NCI-H187 treated with DMSO at 0.1 percent for 48 hours (cell line): ENCODE measurements around the gene PAX3.

Source experiments
- DNase-seq: peaks from one replicate; lab custom pipeline; 2025; lab: John Stamatoyannopoulos, UW

Gene PAX3

DNA sequence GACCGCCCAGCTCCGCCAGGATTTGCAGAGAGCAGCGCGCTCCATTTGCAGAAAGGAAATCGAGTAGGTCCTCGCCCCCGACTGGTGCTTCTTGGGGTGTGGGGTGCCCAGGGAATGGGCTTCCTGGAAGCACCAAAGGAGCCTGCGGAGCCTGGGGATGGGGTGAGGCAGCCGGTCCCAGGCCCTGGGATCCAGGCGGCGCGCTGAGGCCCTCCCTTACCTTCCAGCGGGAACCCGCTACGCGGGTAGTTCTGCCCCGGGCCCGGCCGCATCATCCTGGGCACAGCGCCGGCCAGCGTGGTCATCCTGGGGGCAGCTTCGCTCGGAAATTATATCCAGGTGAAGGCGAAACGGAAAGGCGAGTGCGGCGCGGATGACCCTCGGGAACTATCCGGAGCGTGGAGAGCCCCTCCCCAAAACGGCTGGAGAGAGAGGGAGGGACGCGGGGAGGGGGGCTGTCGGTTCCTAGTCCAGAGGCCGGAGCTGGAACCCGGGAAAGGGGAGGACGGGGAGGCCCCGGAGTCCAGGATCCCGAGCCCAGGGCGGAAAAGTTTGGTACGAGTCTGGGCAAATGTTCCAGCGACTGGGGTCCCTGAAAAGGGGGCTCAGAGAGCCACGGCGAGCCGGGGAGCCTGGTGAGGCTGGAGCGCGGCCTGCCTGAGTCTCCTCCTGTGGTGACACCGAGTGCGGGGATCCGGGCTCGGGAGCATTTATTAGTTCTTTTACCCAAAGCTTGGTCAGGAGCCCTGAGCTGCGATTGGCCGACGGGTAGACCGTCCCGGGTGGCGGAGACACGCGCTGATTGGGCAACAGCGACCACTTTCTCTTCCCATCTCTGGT, at the start of gene PAX3:
Gene PAX3, minus strand, starts transcription at position 688 of the 840 bp plus-strand sequence. Its CDS starts 383 bp downstream, at position 305.
- no peak for DNase-seq

- DNase-seq, result no peak
These were observed 42.5 kb upstream of the PAX3 start for GRCh38 chr2:222341331-222341730.

DNA sequence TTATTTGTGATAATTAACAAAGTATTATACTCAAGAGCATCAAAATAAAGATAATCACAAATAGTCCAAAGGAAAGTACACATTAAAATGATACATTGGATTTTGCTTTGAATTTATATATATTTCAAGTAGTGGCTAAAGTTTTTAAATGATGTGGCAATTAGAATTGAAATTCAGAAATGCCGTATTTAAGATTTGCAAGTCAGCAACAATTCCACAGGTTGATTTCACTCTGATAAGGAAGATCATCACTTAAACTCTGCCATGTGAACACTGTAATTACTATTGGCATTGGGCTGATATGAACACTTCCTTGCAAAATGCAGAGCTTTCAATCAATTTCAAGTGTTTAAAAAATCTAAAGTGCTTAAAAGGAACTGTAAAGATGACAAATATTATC, 39.6 kb upstream of the PAX3 start:
- no peak for DNase-seq

DNA sequence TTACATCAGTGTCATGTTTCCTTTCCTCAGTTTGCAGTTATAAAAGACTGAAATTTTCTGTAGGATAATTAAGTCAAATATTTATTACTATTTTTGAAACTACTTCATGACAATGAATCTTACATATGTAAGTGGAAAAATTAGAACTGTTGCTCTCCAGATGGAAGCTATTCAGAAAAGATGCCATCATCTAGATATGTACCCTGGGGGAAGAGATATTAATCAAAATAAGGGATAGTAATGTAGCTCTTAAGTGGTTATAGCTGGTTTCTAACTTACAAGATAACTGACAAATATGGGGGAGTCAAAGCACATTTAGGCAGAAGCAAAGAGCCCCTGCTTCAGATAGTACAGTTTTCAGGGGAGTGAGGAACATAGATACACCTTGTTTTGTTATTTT, 38.1 kb upstream of the PAX3 start:
- DNase-seq, result no peak

GRCh38 chr2:222336442-222336841, 37.6 kb upstream of the PAX3 start:
- DNase-seq, result no peak

GRCh38 chr2:222334914-222335313, 36.1 kb upstream of the PAX3 start:
- no peak for DNase-seq

- no peak for DNase-seq
These were observed 34.6 kb upstream of the PAX3 start for GRCh38 chr2:222333397-222333796.

- DNase-seq, result no peak
These were observed 33.3 kb upstream of the PAX3 start for GRCh38 chr2:222332116-222332515.

GRCh38 chr2:222330910-222331309, 32.1 kb upstream of the PAX3 start:
- DNase-seq, result no peak

- DNase-seq, result no peak
These were observed 23.4 kb upstream of the PAX3 start for GRCh38 chr2:222322236-222322635.

- no peak for DNase-seq
These were observed 21.9 kb upstream of the PAX3 start for GRCh38 chr2:222320436-222321395.

GRCh38 chr2:222319586-222320435, 21.0 kb upstream of the PAX3 start:
- DNase-seq, result no peak

- DNase-seq, result no peak
These were observed 20.2 kb upstream of the PAX3 start for GRCh38 chr2:222318712-222319585.

- no peak for DNase-seq
These were observed 19.4 kb upstream of the PAX3 start for GRCh38 chr2:222318026-222318711.

GRCh38 chr2:222315443-222316121, 16.8 kb upstream of the PAX3 start:
- DNase-seq, result no peak

GRCh38 chr2:222313816-222314215, 15.0 kb upstream of the PAX3 start:
- DNase-seq, result no peak

- DNase-seq, result no peak
These were observed 13.4 kb upstream of the PAX3 start for GRCh38 chr2:222311978-222312738.

DNA sequence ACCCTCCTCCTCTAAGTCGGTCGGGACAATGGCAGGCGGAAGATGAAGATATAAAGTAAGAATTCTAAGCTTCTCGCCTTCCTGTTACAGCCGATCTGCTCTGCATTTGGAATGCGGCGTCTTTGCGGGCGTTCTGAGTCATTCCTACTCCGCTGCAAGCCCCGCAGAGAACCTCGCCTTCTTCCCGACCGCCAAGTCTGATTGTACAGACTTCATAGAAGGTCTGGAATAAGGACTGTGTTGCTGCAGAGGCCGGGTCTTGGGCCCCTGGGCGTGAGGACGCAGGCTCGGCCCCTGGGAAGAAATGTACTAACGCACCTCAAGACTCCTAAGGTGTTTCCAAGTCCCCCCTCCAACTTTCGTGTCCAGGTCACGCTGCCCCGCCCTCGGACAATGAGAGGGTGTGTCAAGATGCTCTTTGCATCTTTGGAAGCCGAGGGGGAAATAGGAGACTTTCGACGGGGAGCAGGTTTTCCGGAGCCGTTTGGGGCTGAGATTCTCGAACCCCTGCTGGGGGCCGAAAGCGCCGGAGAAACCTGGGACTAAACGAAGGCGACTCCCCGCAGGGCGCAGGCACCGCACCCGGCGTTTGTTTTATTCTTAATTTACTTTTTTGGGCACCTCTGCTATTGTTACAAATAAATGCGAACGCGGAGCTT, 12.7 kb upstream of the PAX3 start:
- no peak for DNase-seq
